ENCODE data around the gene CLEC5A.

DNA sequence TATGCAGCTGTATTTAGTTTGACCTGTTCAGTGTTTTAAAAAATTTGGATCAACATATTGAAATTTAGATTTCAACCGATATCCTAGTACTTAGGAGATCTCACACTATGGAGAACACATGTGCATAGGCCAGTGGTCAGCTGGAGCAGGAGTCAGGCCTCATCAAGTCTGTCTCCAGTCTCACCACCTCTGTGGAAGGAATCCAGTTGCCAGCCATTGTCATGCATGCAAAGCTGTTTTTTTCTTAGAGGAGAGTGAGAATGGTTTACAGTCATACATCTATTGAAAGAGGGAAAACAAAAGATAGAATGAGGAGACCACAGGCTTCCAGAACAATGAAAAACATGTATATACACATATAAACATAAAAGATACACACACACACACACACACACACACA, 7.6 kb upstream of the CLEC5A start:
- TF ChIP-seq, protein P1, sequence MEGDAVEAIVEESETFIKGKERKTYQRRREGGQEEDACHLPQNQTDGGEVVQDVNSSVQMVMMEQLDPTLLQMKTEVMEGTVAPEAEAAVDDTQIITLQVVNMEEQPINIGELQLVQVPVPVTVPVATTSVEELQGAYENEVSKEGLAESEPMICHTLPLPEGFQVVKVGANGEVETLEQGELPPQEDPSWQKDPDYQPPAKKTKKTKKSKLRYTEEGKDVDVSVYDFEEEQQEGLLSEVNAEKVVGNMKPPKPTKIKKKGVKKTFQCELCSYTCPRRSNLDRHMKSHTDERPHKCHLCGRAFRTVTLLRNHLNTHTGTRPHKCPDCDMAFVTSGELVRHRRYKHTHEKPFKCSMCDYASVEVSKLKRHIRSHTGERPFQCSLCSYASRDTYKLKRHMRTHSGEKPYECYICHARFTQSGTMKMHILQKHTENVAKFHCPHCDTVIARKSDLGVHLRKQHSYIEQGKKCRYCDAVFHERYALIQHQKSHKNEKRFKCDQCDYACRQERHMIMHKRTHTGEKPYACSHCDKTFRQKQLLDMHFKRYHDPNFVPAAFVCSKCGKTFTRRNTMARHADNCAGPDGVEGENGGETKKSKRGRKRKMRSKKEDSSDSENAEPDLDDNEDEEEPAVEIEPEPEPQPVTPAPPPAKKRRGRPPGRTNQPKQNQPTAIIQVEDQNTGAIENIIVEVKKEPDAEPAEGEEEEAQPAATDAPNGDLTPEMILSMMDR (conservative IDR thresholded peaks at IDR 0.05 in 1 of 2, IDR thresholded peaks at IDR 0.05 in 1 of 2; ENCODE audit: extremely low read depth in 1 of 2, insufficient read depth in 1 of 2, low read depth in 1 of 2, low read length in 2 of 2) = no peak
- TF ChIP-seq EZH2 (IDR thresholded peaks at IDR 0.05; ENCODE audit: borderline replicate concordance, low read length) = no peak

Measured in mammary epithelial cell (primary cell).